Activated CD4-positive, alpha-beta T cell treated with anti-CD3 and anti-CD28 coated beads for 36 hours (primary cell): ENCODE results near the gene SLC41A1. TPM values are rescaled to one million over a fixed set of nuclear protein-coding genes. Genes with fewer than 3 reads are reported as not detected.

Source experiments
- ATAC-seq: fragments of 200-7000 bp; cut with Tn5 transposase; one replicate; pipeline ENCODE4 v1.10.0; 2021; ENCODE audit warnings: mild to moderate bottlenecking, moderate library complexity
- CTCF ChIA-PET: fragments of 350-600 bp; sonication (Branson Sonifier 250); formaldehyde crosslinking; loops from one replicate; lab custom pipeline; 2021; ENCODE audit warnings: antibody characterized with exemption; lab: Charles Lee
- POLR2A ChIA-PET: fragments of 350-600 bp; sonication (Branson Sonifier 250); formaldehyde crosslinking; loops from one replicate; lab custom pipeline; 2021; ENCODE audit warnings: antibody characterized with exemption, inconsistent platforms; lab: Charles Lee
- DNase-seq: peaks from one replicate; pipeline ENCODE4 v3.0.0-alpha.2; 2020
- H3K27ac Mint-ChIP-seq: one replicate; pipeline ENCODE4 v1.8.0; 2021; ENCODE audit warnings: mixed read lengths
- H3K27me3 Mint-ChIP-seq: one replicate; pipeline ENCODE4 v1.8.0; 2021; ENCODE audit warnings: mixed read lengths
- H3K36me3 Mint-ChIP-seq: one replicate; pipeline ENCODE4 v1.8.0; 2021; ENCODE audit warnings: low read depth, mixed read lengths
- H3K4me1 Mint-ChIP-seq: one replicate; pipeline ENCODE4 v1.8.0; 2021; ENCODE audit warnings: mixed read lengths
- H3K4me3 Mint-ChIP-seq: one replicate; pipeline ENCODE4 v1.8.0; 2021; ENCODE audit warnings: mild to moderate bottlenecking, moderate library complexity, mixed read lengths
- H3K9me3 Mint-ChIP-seq: one replicate; pipeline ENCODE4 v1.8.0; 2021; ENCODE audit warnings: low read depth, mixed read lengths
- intact Hi-C, 2 experiments: fragments of 100-400 bp; cut with DNase I in 1 of 2; cut with micrococcal nuclease in 1 of 2; formaldehyde crosslinking; loops; one replicate each; pipeline versions ENCODE4 v1.14.2 to v1.15.1; 2022 to 2024; cut with DNase I, micrococcal nuclease
- total RNA-seq, 2 experiments: library from RNA; stranded (reverse); gene quantifications; one replicate each; pipeline ENCODE4 v1.2.3, GENCODE V29; 2021

The SLC41A1 gene
- total RNA-seq, 2 experiments from 2014 or later: 34.4 to 41.5 TPM

- POLR2A ChIA-PET: no interaction called here
- no peak overlapping the region for H3K4me3 Mint-ChIP-seq
- intact Hi-C loops: no loop called here
- ATAC-seq (no peak), DNase-seq (no peak)
- H3K9me3 Mint-ChIP-seq: no peaks in the 10 kb centered on the region
- peaks cover 54% of the 10 kb centered on the region for H3K4me1 Mint-ChIP-seq
- no peaks in the 10 kb centered on the region for H3K27me3 Mint-ChIP-seq
- no peak overlapping the region for H3K27ac Mint-ChIP-seq
- peaks cover 27% of the 10 kb centered on the region for H3K36me3 Mint-ChIP-seq
- CTCF ChIA-PET: interaction anchor here (1.6 kb wide), 1 partner anchor 30 kb away, joined by 9 read pairs; no protein-coding TSS in a partner anchor
Measured at GRCh38 chr1:205741681-205742080, 71.3 kb downstream of the SLC41A1 start.

- Mint-ChIP-seq H3K36me3 (peaks cover 27% of the 10 kb centered on the region), H3K27me3 (no peaks in the 10 kb centered on the region), H3K27ac (no peak overlapping the region), H3K9me3 (no peaks in the 10 kb centered on the region), H3K4me3 (no peak overlapping the region), H3K4me1 (peaks cover 46% of the 10 kb centered on the region)
- intact Hi-C loops: no loop called here
- ATAC-seq: no peak
- POLR2A ChIA-PET: no interaction called here
- no peak for DNase-seq
- CTCF ChIA-PET: interaction anchor here (0.6 to 2.2 kb wide), 6 partner anchors 9 to 179 kb away, joined by 3 to 5 read pairs (median 4); no protein-coding TSS in a partner anchor
Measured at GRCh38 chr1:205739348-205740160, 73.4 kb downstream of the SLC41A1 start.

Other genes starting within 250 kb of the SLC41A1 start
- gene ELK4, start 181.2 kb downstream of the SLC41A1 start, total RNA-seq: 10 to 100 TPM; 54.0 to 57.4 TPM
- gene SLC45A3, start 132.7 kb downstream of the SLC41A1 start, total RNA-seq: under 1 TPM; 0.32 to 0.53 TPM
- 100 to 1,000 TPM; 189 to 260 TPM for gene NUCKS1, start 63.0 kb downstream of the SLC41A1 start, total RNA-seq
- gene RAB29, start 37.7 kb downstream of the SLC41A1 start, total RNA-seq: 10 to 100 TPM; 29.3 to 29.4 TPM
- gene PM20D1, start 36.9 kb upstream of the SLC41A1 start, total RNA-seq: under 1 TPM; 0.34 to 0.58 TPM
- gene SLC26A9, start 130.3 kb upstream of the SLC41A1 start, total RNA-seq: not detected
- gene RAB7B, start 190.2 kb upstream of the SLC41A1 start, total RNA-seq: not detected
- gene CTSE, start 210.7 kb upstream of the SLC41A1 start, total RNA-seq: not detected
- not detected for gene RHEX, start 240.0 kb upstream of the SLC41A1 start, total RNA-seq